Stimulated activated naive CD8-positive, alpha-beta T cell treated with anti-CD3 and anti-CD28 coated beads, Interleukin-15, Interleukin-2, amounts not matched to agents 100 ng/mL and 50 ng/mL, for 24 hours (primary cell): ENCODE measurements around the gene SPOPL.
A peak's percentile ranks its signal among the peaks of the same experiment; 100 is the strongest.
"Not testable (repeated sequence)": the region's sequence is repeated elsewhere in the genome, so short reads cannot be mapped to it uniquely, and the experiment has no call there.

ENCODE experiments used
- H3K27ac Mint-ChIP-seq: one replicate; pipeline ENCODE4 v1.8.0; 2021; ENCODE audit warnings: mild to moderate bottlenecking, mixed read lengths
- H3K27me3 Mint-ChIP-seq: one replicate; pipeline ENCODE4 v1.8.0; 2021; ENCODE audit warnings: mixed read lengths
- H3K36me3 Mint-ChIP-seq: one replicate; pipeline ENCODE4 v1.8.0; 2021; ENCODE audit warnings: low read depth, mixed read lengths
- H3K4me1 Mint-ChIP-seq: one replicate; pipeline ENCODE4 v1.8.0; 2021; ENCODE audit warnings: low read depth, mixed read lengths
- H3K4me3 Mint-ChIP-seq: one replicate; pipeline ENCODE4 v1.8.0; 2021; ENCODE audit warnings: mild to moderate bottlenecking, mixed read lengths
- H3K9me3 Mint-ChIP-seq: one replicate; pipeline ENCODE4 v1.8.0; 2021; ENCODE audit warnings: mixed read lengths

Gene SPOPL

GRCh38 chr2:138524353-138524752 lies 22.8 kb downstream of the SPOPL start:
- H3K4me1 Mint-ChIP-seq = peaks cover 58% of the 10 kb centered on the region
- peaks cover 16% of the 10 kb centered on the region for H3K9me3 Mint-ChIP-seq
- H3K27ac Mint-ChIP-seq, H3K4me3 Mint-ChIP-seq, H3K27me3 Mint-ChIP-seq: not testable (repeated sequence)
- peaks cover 52% of the 10 kb centered on the region for H3K36me3 Mint-ChIP-seq

DNA sequence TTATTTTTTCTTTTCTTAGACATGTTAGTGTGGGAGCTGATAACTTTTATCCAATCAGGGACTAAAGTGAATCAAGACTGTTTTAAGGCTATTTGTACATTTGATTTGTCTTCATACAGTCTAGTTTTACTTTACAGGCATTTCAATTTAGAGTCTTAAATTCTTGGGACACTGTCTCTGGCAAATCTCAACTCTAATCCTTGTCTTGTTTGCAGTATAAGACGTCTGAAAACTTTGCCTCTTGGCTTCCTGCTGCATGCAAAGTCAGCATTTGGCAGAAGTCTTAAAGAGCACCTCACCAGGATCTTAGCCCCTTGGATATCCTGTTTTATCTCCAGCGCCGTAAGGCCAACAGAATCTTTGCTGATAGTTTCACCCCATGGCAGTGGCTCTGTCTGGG lies 30.3 kb downstream of the SPOPL start:
- no peaks in the 10 kb centered on the region for H3K27me3 Mint-ChIP-seq
- H3K4me1 Mint-ChIP-seq = peaks cover 63% of the 10 kb centered on the region
- no peaks in the 10 kb centered on the region for H3K9me3 Mint-ChIP-seq
- H3K36me3 Mint-ChIP-seq = peaks cover 34% of the 10 kb centered on the region
- no peak overlapping the region for H3K4me3 Mint-ChIP-seq
- H3K27ac Mint-ChIP-seq = no peak overlapping the region

GRCh38 chr2:138534791-138535190 lies 33.2 kb downstream of the SPOPL start:
- no peak overlapping the region for H3K27ac Mint-ChIP-seq
- H3K36me3 Mint-ChIP-seq = peaks cover 47% of the 10 kb centered on the region
- H3K27me3 Mint-ChIP-seq = no peaks in the 10 kb centered on the region
- no peaks in the 10 kb centered on the region for H3K9me3 Mint-ChIP-seq
- peaks cover 45% of the 10 kb centered on the region for H3K4me1 Mint-ChIP-seq
- H3K4me3 Mint-ChIP-seq = no peak overlapping the region

GRCh38 chr2:138536302-138536701 lies 34.7 kb downstream of the SPOPL start:
- peaks cover 35% of the 10 kb centered on the region for H3K4me1 Mint-ChIP-seq
- no peak overlapping the region for H3K4me3 Mint-ChIP-seq
- H3K36me3 Mint-ChIP-seq = peaks cover 48% of the 10 kb centered on the region
- peaks cover 2% of the 10 kb centered on the region for H3K9me3 Mint-ChIP-seq
- no peaks in the 10 kb centered on the region for H3K27me3 Mint-ChIP-seq
- no peak overlapping the region for H3K27ac Mint-ChIP-seq

- no peaks in the 10 kb centered on the region for H3K27me3 Mint-ChIP-seq
- H3K36me3 Mint-ChIP-seq = peaks cover 53% of the 10 kb centered on the region
- H3K9me3 Mint-ChIP-seq = peaks cover 4% of the 10 kb centered on the region
- H3K4me1 Mint-ChIP-seq = peaks cover 33% of the 10 kb centered on the region
- H3K4me3 Mint-ChIP-seq = no peak overlapping the region
- peak overlapping the region; percentile 7 for H3K27ac Mint-ChIP-seq
These were observed 35.2 kb downstream of the SPOPL start for GRCh38 chr2:138536740-138537139.

DNA sequence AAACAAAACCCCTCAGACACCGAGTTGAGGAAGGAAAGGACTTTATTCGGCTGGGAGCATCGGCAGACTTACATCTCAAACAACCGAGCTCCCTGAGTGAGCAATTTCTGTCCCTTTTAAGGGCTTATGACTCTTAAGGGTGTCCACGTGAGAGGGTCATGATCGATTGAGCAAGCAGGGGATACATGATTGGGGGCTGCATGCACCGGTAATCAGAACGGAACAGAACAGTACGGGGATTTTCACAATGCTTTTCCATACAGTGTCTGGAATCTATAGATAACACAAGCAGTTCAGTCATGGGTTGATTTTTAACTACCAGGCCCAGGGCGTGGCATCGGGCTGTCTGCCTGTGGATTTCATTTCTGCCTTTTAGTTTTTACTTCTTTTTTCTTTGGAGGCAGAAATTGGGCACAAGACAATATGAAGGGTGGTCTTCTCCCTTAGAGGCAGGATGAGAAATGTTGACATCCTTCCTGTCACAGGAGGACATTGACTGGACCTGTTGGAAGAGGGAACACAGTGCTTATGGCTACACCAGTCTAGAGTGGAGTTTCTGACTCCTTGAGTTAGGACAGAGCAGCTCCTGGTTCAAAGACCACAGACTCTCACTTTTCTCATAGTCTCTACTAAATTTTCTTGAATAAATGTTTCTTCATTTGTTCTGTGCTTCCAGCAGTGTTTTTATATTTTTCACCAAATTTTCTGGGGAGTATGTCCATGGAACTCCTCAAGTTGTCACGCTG lies 35.8 kb downstream of the SPOPL start:
- Mint-ChIP-seq H3K27me3 (no peaks in the 10 kb centered on the region), H3K9me3 (peaks cover 4% of the 10 kb centered on the region), H3K4me1 (peaks cover 34% of the 10 kb centered on the region), H3K36me3 (peaks cover 56% of the 10 kb centered on the region), H3K27ac (no peak overlapping the region), H3K4me3 (no peak overlapping the region)

DNA sequence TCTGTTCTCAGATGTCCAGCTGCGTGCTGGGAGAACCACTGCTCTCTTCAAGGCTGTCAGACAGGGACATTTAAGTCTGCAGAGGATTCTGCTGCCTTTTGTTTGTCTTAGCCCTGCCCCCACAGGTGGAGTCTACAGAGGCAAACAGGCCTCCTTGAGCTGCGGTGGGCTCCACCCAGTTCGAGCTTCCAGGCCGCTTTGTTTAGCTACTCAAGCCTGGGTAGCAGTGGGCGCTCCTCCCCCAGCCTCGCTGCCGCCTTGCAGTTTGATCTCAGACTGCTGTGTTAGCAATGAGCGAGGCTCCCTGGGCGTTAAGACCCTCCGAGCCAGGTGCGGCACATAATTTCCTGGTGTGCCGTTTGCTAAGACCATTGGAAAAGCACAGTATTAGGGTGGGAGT lies 42.6 kb downstream of the SPOPL start:
- not testable (repeated sequence) for H3K27ac Mint-ChIP-seq, H3K9me3 Mint-ChIP-seq, H3K27me3 Mint-ChIP-seq, H3K4me3 Mint-ChIP-seq
- peaks cover 36% of the 10 kb centered on the region for H3K4me1 Mint-ChIP-seq
- peaks cover 29% of the 10 kb centered on the region for H3K36me3 Mint-ChIP-seq

DNA sequence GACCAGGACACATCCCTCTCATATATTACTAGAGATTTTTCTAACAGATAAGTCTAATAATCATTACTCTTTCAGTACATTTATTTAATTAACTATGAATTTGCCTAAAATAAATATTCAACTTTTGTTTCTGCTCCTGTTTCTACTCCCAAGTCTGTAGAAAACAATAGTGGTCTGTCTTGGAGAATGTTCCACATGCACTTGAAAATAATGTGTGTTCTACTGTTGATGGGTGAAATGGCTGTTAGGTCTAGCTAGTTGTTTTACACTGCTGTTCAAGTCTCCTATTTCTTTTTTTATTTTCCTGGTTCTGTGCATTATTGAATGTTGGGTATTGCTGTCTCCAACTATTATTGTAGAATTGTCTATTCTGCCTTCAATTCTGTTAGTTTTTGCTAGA lies 47.2 kb downstream of the SPOPL start:
- peaks cover 44% of the 10 kb centered on the region for H3K36me3 Mint-ChIP-seq
- H3K27me3 Mint-ChIP-seq = no peaks in the 10 kb centered on the region
- H3K27ac Mint-ChIP-seq = no peak overlapping the region
- no peak overlapping the region for H3K4me3 Mint-ChIP-seq
- H3K4me1 Mint-ChIP-seq = peaks cover 19% of the 10 kb centered on the region
- H3K9me3 Mint-ChIP-seq = no peaks in the 10 kb centered on the region

DNA sequence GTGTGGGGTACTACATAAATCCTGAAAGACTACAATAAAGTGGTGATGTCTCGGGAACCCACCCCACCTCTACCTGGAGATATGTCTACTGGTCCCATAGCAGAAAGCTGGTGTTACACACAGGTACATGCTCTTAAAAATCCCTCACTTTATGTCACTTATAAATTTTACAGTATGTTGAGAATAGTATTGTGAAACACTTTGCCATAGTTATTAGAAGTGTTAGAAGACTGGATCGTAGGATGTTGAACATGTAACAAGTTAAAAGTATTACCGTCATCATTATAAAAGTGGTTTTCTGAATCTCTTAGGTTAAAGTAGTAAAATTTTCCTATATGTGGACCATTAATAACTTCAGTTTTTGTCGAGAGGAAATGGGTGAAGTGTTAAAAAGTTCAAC lies 48.6 kb downstream of the SPOPL start:
- no peak overlapping the region for H3K4me3 Mint-ChIP-seq
- no peak overlapping the region for H3K27ac Mint-ChIP-seq
- peaks cover 48% of the 10 kb centered on the region for H3K36me3 Mint-ChIP-seq
- no peaks in the 10 kb centered on the region for H3K27me3 Mint-ChIP-seq
- no peaks in the 10 kb centered on the region for H3K9me3 Mint-ChIP-seq
- peaks cover 14% of the 10 kb centered on the region for H3K4me1 Mint-ChIP-seq

DNA sequence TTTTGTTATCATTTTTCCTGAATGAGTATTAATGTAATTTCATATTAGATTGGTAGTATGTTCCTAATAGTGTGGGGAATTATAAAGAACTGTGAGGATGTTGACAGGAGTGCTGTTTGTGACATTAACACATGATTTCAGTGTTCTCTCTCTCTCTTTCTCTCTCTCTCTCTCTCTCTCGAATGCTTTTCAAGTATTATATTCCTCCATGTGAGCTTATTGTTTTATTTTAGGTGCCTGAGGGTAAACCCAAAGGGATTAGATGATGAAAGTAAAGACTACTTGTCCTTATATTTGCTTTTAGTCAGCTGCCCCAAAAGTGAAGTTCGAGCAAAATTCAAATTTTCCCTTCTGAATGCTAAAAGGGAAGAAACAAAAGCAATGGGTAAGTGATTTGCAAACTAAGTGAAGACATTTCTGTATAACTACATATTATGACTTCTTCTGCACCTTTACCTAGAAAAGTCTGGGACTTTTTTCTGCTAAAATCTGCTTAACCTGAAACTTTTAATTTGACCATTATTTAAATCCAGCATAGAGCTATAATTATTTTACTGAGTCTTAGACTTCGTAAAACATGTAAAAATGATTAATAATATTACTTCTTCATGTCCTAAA lies 49.2 kb downstream of the SPOPL start:
- H3K36me3 Mint-ChIP-seq = peaks cover 54% of the 10 kb centered on the region
- H3K9me3 Mint-ChIP-seq = no peaks in the 10 kb centered on the region
- H3K4me1 Mint-ChIP-seq = peaks cover 14% of the 10 kb centered on the region
- H3K27me3 Mint-ChIP-seq = no peaks in the 10 kb centered on the region
- no peak overlapping the region for H3K4me3 Mint-ChIP-seq
- H3K27ac Mint-ChIP-seq = no peak overlapping the region

DNA sequence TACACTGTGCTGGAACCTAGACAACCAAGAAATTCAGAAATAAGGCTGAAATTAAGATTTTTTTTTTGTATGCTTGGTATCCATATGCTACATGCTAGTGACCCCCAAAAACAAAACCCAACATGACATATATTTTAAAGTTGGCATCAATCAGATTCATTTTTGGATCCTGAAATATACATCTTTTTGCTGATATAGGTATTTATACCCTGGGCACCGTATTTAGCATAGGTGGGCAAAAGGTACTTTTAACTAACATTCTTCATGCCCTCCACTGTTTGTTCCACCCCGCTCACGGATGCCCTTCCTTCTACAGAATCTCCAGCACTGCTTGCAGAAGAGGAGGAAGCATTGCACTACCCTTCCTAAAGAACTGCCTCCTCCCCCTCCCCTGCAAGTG lies 52.6 kb downstream of the SPOPL start:
- peaks cover 65% of the 10 kb centered on the region for H3K36me3 Mint-ChIP-seq
- no peak overlapping the region for H3K4me3 Mint-ChIP-seq
- no peak overlapping the region for H3K27ac Mint-ChIP-seq
- H3K9me3 Mint-ChIP-seq = no peaks in the 10 kb centered on the region
- H3K4me1 Mint-ChIP-seq = peaks cover 4% of the 10 kb centered on the region
- no peaks in the 10 kb centered on the region for H3K27me3 Mint-ChIP-seq

DNA sequence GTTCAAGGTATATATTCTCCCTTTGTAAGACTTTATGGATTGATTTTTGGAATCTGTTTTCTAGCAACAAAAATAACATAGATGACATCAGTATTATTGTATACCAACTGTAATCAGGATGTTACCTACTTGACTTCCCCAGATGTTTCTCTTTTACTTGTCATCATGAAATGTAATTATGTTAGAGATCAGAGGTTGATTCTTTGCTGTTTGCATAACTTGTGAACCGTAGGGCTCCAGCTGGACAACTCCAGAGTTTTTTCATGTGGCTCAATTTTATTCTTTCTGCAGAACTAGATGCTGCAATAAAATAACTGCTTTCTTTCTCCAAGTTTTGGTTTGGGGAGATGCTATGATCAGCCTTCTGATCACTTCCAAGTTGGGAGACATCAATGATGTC lies 58.1 kb downstream of the SPOPL start:
- H3K9me3 Mint-ChIP-seq = no peaks in the 10 kb centered on the region

DNA sequence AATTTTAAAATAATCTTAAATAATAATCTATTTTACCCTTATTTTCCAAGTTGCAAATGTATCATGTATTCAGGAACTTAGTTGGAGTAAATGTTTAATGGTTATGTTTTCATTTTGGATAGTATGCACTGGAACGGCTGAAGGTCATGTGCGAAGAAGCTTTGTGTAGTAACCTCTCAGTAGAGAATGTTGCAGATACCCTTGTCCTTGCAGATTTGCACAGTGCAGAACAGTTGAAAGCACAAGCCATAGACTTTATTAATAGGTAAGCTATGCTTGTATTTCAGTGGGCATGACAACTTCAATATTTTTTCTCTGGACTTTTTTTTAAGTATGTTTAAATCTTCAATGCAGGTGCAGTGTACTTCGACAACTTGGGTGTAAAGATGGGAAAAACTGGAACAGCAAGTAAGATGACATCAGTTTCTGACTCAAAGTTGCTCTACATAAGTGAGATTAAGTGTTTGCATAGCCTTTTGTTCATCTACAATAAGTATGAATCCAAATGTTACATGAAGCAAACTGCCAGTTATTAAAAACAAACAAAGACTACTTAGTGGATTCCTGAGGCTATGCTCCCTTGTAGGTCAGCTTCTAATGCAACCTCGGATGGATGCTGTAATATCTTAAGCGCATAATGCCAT lies 63.1 kb downstream of the SPOPL start:
- Mint-ChIP-seq H3K27me3 (no peaks in the 10 kb centered on the region), H3K27ac (no peak overlapping the region), H3K9me3 (no peaks in the 10 kb centered on the region), H3K36me3 (peaks cover 40% of the 10 kb centered on the region), H3K4me3 (no peak overlapping the region), H3K4me1 (no peaks in the 10 kb centered on the region)

More for the DNA sequence above, 58.1 kb downstream of the SPOPL start:
- H3K4me1 Mint-ChIP-seq = no peaks in the 10 kb centered on the region
- H3K4me3 Mint-ChIP-seq = no peak overlapping the region
- H3K36me3 Mint-ChIP-seq = peaks cover 63% of the 10 kb centered on the region
- no peak overlapping the region for H3K27ac Mint-ChIP-seq
- no peaks in the 10 kb centered on the region for H3K27me3 Mint-ChIP-seq

DNA sequence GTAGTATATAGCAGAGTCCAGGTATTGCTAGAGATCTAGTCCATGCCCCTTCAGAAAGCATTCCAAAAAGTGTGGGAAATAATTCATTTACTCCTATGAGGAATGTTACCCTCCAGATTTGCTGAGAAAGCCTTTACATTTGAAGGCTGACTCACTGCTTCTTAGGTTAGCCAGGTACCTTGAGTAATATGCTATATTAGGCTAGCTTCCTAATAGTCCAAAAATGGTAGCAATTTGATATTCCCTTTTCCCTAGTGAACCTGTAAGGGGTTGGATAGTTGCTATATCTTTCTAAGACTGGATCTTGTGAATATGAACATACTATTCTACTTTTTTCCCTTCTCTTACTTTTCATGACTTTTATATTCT lies 63.6 kb downstream of the SPOPL start:
- H3K9me3 Mint-ChIP-seq = no peaks in the 10 kb centered on the region
- no peak overlapping the region for H3K4me3 Mint-ChIP-seq
- no peaks in the 10 kb centered on the region for H3K4me1 Mint-ChIP-seq
- H3K27me3 Mint-ChIP-seq = no peaks in the 10 kb centered on the region
- H3K27ac Mint-ChIP-seq = no peak overlapping the region
- H3K36me3 Mint-ChIP-seq = peaks cover 37% of the 10 kb centered on the region

DNA sequence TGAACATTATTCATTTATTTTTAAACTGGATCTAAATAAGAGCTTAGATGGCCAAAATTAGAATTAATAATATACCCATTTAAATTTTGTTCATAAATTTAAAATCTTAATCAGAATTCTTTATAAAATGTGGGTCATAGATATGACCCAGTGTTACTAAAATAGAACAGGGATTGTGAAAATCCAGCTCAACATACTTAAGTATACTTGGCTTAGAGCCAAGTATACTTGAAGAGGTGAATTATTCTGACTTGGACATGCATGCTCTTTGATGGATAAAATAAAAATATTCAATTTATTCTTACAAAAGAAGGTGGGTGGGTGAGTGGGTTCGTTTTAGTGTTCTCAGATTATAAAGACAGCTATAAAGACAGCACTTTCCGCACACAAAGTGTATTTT lies 70.7 kb downstream of the SPOPL start:
- Mint-ChIP-seq H3K9me3 (peaks cover 8% of the 10 kb centered on the region), H3K27ac (no peak overlapping the region), H3K4me1 (no peaks in the 10 kb centered on the region), H3K4me3 (no peak overlapping the region), H3K27me3 (no peaks in the 10 kb centered on the region), H3K36me3 (peaks cover 43% of the 10 kb centered on the region)
